Posterior vena cava (tissue), 2 donors: ENCODE results near the gene PLXNA4. TPM values are rescaled to one million over a fixed set of nuclear protein-coding genes. Genes with fewer than 3 reads are reported as not detected.

Experiments
- DNase-seq: peaks from one replicate; pipeline ENCODE4 v3.0.0-alpha.2; 2020; ENCODE audit warnings: low spot score
- intact Hi-C, 2 donors: fragments of 100-400 bp; cut with DNase I; formaldehyde crosslinking; loops; one replicate each; pipeline versions ENCODE4 v1.14.1 to v1.14.2; 2022 to 2023
- total RNA-seq, 2 donors: library from RNA; stranded (reverse); fragmentation: NEBNext Ultra II Directional; extraction: Animal tissue kit (Norgen Biotek cat#: 25700); gene quantifications; one replicate each; pipeline ENCODE4 v1.2.1, GENCODE V29; 2021
- donor health status: DM: yes; HTN: yes; CAD: no.
- donor health status: DM: yes; HTN: yes; CAD: no.

PLXNA4 gene
- total RNA-seq, 2 donors from 2014 or later, result 24.9 to 61.2 TPM

DNA sequence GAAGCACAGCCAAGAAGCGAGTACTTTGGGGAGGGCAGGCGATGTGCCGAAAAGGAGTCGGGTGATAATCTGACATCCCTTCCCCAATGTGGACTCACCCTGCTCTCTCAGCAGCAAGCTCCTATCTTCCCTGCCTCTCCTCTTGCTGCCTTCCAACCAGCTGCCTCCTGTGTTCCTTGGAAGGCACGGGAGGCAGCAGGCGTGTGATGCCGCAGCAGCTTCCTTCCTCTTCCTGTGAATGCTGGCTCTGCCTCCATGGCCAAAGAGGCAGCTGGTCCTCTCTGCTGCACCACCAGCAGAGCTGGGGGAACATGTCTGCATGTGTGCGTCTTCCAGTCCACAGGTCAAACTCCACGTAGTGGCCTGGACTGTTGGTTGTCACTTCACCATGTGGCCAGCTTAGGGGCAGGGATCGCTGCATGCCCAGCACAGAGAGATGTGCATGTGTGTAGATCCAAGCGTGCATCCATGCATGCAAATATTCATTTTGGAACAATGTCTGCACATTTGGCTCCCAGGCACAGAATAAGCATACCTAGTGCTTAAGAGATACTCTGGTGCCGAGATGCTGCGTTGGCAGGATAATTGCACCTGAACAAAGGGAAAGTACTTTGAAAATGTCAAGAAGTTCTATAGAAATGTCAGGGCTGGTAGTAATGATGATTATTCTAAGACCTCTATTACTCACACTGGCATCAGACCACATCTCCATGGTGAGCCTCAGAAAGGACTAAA, 499.8 kb downstream of the PLXNA4 start:
- DNase-seq, result no peak
- intact Hi-C loops, result no loop called here

DNA sequence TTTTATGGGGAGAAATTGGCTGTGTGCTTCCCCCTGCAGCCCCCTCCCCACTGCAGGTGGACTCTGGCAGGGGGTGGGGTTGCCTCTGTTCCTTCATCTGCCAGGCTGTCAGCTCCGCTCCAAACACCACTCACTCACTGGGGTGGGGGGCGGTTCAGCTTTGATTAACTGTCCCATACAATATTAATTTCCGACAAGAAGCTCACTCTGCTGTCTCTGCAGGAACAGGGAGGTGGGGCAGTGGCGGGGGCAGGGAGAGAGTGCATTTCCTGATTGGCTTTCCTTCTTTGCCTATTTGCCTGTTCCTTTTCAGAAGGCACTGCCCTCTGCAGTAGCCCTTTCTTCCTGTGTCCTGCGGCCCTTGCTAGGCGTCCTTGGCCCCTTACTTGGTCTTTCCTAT, 500.8 kb downstream of the PLXNA4 start:
- no peak for DNase-seq
- intact Hi-C loops, result no loop called here

DNA sequence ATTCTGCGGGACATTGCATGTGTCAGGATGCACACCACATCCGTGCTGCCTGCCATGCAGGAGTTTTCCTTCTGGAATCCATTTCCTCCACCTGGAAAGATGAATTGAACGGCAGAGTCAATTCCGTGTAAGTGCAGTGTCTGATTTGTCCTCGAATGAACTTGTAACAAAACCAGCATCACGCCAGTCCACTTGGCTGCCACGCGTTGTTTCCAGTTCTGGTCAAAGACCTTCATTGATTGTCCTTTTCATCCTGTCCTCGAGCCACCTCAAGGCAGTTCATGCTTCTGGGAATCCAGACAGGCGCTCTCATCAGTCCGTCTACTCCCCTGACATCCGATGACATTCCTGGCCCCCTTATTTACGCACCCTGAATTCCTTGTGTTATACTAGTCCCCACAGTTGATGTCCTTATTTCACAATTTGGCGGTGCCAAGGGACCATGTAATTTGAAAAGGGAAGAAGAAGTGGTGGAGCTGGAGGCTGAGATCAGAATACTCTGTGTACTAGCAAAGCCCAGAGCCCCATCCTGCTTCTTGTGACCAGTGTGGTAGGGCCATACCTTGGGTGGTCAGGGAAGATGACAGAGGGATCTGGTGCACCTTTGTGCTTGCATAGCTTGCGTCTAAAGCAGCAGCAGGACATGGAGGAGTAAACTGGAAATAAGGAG, 502.2 kb downstream of the PLXNA4 start:
- no peak for DNase-seq
- intact Hi-C loops, result no loop called here
